Ecto neural progenitor cell (in vitro differentiated cells): ENCODE measurements around the gene ZSWIM3.

Source experiments
- DNase-seq: peaks from one replicate; pipeline ENCODE4 v3.0.0-alpha.2; 2018; ENCODE audit warnings: low spot score

The ZSWIM3 gene

GRCh38 chr20:45833030-45833882 is 24.2 kb upstream of the ZSWIM3 start, which contains the start of gene SNX21:
TSS of gene SNX21 (plus strand) at chr20:45833799. CDS start at chr20:45833920, 121 bp downstream.
- DNase-seq: no peak

- DNase-seq: peak; percentile 89
Observed at GRCh38 chr20:45833883-45834796, 23.3 kb upstream of the ZSWIM3 start.

GRCh38 chr20:45834797-45835161 is 22.6 kb upstream of the ZSWIM3 start:
- DNase-seq: no peak

GRCh38 chr20:45835329-45835765 is 22.1 kb upstream of the ZSWIM3 start:
- DNase-seq: no peak

- DNase-seq: no peak
Observed at GRCh38 chr20:45835825-45836224, 21.6 kb upstream of the ZSWIM3 start.

GRCh38 chr20:45836841-45837240 is 20.6 kb upstream of the ZSWIM3 start:
- no peak for DNase-seq

GRCh38 chr20:45840700-45841198 is 16.7 kb upstream of the ZSWIM3 start:
- no peak for DNase-seq

GRCh38 chr20:45841407-45842129 is 15.8 kb upstream of the ZSWIM3 start:
- DNase-seq: no peak

GRCh38 chr20:45842169-45842812 is 15.1 kb upstream of the ZSWIM3 start:
- no peak for DNase-seq

- DNase-seq: no peak
Observed at GRCh38 chr20:45843506-45843905, 13.9 kb upstream of the ZSWIM3 start.

- DNase-seq: no peak
Observed at GRCh38 chr20:45845452-45845851, 12.0 kb upstream of the ZSWIM3 start.

- no peak for DNase-seq
Observed at GRCh38 chr20:45848421-45848820, 9.0 kb upstream of the ZSWIM3 start.

- DNase-seq: no peak
Observed at GRCh38 chr20:45848969-45849582, 8.3 kb upstream of the ZSWIM3 start.

GRCh38 chr20:45850238-45850637 is 7.2 kb upstream of the ZSWIM3 start:
- DNase-seq: no peak

- DNase-seq: no peak
Observed at GRCh38 chr20:45850926-45851325, 6.5 kb upstream of the ZSWIM3 start.

- no peak for DNase-seq
Observed at GRCh38 chr20:45851501-45851900, 5.9 kb upstream of the ZSWIM3 start.

GRCh38 chr20:45852326-45852725 is 5.1 kb upstream of the ZSWIM3 start:
- DNase-seq: no peak

- DNase-seq: no peak
Observed at GRCh38 chr20:45853484-45853883, 3.9 kb upstream of the ZSWIM3 start.

GRCh38 chr20:45857882-45858216 is 435 bp downstream of the ZSWIM3 start:
- DNase-seq: no peak

GRCh38 chr20:45859916-45860315 is 2.5 kb downstream of the ZSWIM3 start:
- no peak for DNase-seq

GRCh38 chr20:45860560-45861220 is 3.3 kb downstream of the ZSWIM3 start:
- DNase-seq: no peak
